Ammon's horn (tissue), 1 donor: ENCODE measurements around the gene SRGAP3.

Experiments
- DNase-seq: peaks from one replicate; pipeline ENCODE4 v3.0.0-alpha.2; 2016; ENCODE audit warnings: low spot score

Gene SRGAP3

DNA sequence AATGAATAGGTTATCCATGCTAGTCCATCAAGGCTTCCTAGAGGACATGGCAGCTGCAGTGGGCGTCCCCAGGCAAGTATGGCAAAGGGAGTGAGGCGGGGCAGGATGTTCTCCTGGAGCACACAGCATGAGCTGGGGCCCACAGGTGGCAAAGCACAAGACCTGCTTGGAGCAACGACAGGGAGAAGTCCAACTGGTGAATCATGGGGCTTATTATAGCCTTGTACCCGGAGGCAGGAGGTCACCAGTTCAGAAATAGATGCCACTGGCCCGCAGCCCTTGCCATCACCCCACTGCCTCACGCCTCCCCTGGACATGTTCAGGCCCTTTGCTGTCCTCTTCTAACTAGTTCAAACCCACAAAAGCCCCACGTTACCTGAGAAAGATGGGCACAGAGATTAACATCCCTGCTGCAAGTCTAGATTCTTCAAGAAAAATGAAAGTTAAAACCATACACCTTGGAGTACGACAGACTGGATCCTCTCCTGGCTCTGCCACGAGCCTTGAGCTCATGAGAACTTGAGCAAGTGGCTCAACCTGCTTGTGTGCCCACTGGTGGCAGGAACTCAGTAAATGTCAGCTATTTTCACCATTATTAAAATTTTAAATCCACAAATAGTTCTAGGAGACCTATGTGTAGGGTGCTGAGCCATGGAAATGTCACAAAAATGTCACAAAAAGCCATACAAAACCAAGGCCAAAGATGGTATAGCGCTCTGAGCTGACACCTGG, 1.8 kb upstream of the SRGAP3 start:
- no peak for DNase-seq

DNA sequence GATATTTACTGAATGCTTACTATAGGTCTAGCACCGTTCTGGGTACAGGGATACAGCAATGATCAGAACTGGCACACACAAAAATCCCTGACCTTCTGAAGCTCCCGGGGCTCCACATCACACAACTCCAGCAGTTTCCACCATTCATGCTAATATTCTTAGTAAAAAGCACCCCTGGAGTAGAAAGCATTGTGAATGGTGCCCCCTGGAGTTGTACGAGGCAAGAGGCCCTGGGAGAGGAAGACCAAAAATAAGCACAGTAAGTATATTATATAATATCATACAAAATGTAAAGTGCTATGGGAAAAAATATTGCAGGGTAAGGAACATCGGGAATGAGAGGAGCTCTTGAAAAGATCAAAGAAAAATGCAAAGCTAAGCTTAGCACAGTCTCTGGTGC, 790 bp upstream of the SRGAP3 start:
- peak; percentile 40 for DNase-seq

DNA sequence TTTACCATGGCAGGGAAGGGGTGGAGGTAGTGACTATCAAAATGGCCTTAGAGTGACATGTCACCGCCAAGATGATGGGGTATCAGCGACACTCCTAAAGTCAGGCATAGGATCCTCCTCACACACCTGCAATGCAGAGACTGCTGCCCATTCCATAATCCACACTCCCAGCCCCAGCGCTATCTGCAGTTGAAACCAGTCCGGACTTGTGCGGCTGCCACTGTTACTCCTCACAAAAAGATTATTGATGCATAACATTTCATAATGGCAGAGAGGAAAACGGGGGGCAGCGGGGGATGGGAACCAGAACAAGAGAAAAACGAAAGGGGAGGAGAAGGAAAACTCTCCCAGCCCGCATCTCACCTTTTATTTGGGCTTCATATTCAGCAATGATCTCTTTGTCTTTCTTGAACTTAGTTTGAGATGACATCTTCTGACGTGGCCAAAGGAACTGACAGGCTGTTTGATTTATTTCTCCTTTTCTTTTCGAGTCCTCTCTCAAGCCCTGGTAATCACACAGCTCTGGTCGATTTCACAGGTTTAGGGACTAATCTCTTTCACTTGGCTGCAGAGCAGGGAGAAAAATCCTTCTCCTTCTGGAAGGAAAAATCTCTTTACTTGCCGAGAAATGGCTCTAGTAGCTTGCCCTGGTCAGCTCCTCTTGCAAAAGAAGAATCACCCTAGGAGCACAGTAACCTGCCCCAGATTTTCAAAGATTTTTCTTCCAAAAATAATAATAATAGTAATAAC, 749 bp downstream of the SRGAP3 start:
- DNase-seq: peak; percentile 35

DNA sequence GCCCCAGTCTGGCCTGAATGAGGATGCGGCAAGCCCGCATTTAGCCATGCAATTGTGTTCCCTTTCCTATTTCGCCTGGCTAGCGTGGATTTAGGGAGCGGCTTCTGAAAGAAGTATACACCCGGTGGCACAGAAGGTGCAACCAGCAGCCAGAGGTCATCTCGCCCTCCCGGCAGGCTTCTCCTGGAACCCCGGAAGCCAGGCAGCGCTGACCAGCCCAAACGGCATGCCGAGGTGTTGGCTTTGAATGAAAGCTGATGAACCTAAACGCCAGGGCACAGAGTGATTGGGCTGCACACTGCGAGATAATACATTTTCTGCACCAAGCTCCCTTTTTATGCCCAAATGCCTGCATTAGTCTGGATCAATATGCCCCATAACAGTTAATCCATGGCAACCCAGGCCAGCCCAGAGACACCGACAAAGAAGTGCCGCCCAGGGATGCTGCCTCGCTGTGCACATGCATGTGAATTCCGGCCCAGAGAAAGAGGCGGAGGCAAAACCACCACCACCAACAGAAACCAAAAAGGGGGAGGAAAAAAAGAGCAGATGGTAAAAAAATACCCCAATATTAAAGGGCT, 1.4 kb downstream of the SRGAP3 start:
- DNase-seq: no peak

DNA sequence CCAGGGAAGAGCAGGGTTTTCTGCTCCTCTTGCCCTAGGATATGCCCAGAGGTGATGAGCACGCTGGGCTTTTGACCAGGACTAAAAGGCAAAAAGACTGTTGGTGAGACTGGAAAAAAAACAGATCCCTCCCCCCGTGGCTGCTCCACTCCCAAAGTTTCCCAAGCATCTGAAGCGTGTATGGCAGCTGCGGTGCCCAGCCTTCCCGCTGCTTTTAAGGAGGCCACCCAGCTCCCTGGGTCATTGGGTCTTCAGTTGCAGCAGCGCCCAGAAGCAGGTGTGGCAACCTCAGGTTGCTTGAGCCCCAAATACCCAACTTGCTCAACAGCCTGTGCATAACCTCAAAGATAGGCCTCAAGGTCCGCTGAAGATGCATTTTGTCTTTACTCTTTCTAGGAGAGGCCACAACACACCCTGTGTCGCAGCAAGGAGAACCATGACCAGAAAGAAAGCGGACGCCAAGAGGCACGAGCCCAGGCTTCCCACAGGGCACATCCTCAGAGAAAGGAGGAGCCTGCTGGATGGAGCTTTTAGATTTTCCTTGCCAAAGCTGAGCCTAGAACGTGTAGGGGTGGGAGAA, 2.0 kb downstream of the SRGAP3 start:
- DNase-seq: peak; percentile 29

DNA sequence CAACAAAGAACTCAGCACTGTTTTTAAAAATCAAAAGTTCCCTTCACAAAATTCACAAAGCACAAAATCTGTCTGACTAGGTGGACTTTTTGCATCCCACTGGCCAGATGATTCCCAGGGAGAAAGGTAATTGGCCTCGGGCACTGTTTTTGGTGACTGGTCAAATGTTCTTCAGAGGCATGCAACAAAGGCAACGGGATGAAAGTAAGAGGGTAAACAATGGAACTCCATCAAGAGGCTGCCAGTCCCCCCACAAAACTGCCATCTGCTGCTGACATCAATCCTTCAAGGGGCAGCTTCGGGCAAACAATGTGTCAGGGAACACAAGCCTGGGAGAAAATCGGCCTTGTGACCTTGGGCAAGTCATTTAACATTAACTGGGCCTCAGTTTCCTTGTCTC, 3.3 kb downstream of the SRGAP3 start:
- DNase-seq: no peak

DNA sequence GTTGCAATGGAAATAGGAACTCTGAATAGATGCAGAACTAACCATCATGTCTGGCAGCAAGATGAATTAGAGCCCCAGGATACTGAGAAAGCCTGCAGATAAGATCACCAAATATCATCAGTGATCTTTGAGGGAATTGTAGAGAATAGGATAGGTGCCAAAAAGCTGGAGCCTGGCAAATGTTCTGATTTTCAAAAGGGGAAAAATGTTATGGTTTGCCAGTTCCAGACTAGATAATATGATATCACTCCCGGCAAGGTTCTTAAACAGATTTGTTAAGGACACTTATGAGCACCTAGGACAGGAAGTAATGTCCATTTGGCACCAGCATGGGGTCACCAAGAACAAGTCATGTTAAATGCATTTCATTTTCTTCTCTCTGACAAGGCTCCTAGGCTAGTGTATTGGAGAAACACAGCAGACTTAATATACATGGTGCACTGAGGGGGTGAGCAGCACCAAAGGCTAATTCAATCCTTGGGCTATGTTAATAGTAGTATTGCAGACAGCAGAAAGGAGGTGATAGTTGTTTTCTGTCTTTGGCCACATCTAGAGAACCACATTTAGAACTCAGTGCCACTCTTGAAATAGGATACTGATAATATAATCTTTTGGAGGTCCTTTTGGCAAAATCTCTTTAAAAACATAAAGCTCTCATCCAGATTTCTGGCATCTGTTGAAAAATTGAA, 4.8 kb downstream of the SRGAP3 start:
- DNase-seq: no peak

DNA sequence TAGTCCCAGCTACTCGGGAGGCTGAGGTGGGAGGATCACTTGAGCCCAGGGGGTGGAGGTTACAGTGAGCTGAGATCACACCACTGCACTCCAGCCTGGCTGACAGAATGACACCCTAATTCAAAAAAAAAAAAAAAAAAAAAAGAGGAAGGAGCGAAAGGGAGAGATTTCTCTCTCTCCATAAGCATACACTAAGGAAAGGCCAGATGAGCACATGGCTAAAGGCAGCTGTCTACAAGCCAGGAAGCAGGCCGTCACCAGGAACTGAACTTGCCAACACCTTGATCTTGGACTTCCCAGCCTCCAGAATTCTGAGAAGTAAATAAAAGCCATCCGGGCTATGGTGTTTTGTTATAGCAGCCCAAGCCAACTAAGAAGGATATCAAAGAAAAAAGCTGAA, 7.5 kb downstream of the SRGAP3 start:
- DNase-seq: no peak

DNA sequence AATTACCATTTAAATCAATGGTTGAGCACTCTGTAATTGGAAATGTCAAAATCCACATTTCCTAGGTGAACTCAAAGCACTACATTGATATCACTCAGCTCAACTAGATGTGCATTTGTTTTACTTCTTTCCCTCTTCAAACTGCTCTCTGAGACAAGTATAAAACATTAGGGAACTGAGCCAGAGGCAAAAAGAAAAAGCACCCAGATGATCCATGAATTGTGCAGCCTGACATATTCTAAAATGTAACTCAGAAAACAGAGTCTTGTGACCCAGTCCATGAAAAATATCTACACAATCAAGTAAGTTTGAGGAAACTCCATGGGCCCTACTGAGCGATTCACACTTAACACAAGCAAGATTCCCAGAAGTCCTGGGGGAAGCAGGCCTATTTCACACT, 9.8 kb downstream of the SRGAP3 start:
- DNase-seq: no peak

DNA sequence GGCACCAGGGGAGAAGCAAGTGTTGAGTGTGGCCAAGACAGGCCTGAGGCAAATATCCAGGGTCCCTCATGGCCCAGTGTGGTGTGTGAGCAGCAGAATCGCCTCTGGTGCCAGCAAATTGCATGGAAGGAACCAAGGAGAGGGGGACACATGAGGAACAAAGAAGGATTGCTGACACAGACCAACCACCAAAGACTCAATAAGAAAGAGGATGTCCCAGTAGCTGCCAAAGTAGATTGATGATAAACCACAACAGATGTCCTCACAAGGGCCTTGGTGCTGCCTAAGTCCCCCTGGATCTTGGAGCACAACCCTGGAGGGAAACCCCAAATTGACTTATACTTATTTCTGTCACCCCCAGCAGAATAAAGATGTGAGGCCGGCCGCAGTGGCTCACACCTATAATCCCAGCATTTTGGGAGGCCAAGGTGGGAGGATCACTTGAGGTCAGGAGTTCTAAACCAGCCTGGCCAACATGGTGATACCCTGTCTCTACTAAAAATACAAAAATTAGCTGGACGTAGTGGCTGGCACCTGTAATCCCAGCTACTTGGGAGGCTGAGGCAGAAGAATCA, 10.6 kb downstream of the SRGAP3 start:
- peak; percentile 56 for DNase-seq

DNA sequence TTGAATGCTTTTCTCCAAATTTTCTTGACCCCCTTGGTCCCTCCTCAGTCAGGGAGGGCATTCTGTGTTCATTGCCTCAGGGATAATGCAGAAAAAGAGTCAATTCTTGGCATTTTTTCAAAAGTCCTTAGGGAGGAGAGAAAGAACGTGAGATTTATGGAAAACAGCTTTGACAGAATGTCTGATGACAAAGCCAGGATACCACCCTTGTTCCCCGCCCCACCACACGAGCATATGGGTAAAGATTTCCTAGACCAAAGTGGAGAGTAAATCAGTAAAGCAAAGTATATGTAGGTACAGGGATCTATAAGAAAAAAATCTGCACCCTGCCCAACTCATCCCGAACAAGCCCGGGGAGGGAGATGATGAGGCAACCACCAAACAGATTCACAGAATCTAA, 11.2 kb downstream of the SRGAP3 start:
- DNase-seq: no peak

DNA sequence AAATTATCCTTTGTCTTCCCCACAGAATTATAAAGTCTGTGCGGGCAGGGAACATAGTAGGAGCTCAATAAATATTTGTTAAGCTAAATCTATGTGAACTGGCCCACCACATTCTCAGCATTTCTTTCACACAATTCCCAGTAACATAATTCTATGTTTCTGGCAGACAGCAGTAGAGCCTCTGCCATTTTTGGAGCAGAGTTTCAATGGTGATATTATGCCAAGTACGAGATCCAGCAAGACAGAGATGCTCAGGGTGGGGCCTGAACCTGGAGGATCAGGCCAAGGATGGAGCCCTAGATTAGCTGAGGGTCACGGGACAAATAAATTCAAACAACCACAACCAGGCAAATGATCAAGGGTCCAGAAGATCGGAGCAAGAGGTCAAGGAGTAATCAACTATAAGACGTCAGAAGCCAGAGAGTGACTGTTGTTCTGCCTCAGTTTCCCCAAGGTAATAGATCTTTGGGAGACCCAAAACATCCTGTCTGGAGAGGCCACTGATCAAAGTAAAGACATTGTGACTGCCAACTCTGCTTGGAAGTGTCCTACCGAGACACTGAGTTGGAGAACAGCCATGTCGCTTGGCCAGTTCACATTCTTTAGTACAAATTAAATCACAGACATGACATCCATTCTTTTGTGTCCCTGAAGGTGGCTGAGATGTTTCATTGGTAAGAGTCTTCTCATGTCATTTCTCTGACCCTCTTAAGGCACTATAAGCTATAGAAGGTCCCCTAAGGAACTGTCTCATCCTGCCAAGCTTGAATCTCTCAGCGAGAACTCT, 15.4 kb downstream of the SRGAP3 start:
- no peak for DNase-seq

DNA sequence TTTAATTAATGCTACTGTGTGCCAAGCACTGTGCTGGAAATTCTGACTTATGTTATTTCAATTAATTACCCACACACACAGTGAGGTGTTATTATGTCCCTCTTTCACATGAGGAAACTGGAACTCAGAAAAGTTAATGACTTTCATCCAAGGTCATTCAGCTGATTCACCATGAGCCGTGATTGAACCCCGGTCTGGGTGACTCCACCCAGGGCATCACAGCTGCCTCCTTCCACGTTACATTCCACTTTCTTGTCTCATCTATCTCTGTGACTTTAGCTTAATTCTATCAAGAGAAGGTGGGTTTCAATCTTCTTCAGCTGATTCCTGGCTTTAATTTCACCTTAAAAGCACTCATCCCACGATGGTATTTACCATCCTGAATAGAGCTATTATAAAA, 16.3 kb downstream of the SRGAP3 start:
- no peak for DNase-seq

DNA sequence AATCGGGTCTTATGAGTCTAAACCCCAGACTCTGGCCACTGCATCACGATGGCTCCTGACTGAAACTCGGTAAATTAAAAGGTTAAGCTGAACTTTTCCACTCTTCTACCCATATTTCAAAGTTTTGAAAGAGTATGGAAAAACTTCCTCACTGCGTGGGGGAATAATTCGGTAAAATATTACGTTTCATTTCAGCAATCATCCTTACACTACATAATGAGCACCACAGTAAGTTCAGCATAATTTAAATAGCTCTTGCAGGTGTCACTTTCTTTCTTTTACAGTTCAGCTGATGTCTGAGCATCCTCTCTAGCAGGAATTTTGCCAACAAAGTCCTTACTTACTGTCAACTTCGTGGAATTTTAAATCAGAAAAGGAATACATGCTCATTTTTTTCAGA, 17.5 kb downstream of the SRGAP3 start:
- DNase-seq: no peak

DNA sequence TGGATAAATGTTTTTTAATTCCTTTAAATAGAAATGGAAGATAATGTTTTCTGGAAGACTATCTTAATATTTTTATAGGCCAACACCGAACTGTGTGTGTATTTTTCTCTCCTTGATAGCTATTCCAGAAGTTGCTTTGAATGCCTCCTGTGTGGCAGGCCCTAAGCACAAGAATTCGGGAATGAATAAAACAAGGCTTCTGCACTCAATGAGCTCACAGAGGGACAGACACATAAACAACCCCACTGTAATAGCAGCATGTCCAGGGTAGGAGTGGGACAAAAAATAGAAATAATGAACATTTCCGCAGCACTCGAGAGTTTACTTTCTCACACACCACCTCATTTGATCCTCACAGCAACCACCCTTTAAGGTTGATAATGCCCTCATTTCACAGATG, 18.0 kb downstream of the SRGAP3 start:
- peak; percentile 43 for DNase-seq

DNA sequence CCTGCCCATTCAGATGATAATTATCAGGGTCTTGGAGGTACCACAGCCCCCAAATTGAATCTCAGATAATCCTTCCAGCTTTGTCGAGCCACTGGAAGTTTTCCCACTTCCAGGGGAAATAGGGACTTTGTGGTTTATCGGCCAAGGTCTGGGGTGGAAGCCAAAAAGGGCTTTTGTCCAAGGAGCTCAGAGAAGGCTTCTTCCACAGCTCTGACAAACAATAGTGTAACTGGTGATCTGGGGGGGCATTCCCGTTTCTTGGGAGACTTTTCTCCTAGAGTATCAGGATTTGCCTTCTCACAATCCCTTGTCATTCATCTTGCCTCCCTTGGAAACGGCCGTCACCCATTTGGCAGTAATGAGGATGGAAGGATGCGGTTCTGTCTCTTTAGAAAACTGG, 18.4 kb downstream of the SRGAP3 start:
- peak; percentile 65 for DNase-seq

DNA sequence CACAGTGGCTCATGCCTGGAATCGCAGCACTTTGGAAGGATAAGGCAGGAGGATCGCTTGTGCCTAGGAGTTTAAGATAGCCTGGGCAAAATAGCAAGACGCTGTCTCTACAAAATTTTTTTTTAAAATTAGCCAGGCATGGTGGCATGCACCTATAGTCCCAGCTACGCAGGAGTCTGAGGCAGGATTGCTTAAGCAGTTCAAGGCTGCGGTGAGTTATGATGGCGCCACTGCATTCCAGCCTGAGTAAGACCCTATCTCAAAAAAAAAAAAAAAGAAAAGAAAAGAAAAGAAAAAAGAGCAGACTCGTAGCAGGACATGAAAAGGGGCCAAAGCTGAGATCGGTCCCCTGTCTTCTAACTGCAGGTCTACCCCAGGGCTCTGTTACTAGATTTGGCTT, 18.9 kb downstream of the SRGAP3 start:
- DNase-seq: no peak

DNA sequence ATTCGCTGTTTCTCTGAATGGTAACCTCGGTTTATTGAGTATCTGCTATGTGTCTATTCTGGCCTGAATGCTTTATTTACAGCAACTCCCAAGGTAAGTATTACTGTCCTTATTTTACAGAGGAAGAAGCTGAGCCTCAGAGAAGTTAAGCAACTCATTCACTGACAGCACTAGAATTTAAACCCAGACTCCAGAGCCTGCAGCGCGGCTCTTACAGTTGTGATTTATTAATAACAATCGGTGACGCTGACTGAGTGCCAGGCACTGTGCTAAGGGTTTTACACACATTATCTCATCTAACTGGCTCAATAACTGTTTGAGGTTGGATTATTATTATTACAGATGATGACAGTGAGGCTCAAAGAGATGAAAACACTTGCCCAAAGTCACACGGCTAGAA, 19.6 kb downstream of the SRGAP3 start:
- DNase-seq: no peak

DNA sequence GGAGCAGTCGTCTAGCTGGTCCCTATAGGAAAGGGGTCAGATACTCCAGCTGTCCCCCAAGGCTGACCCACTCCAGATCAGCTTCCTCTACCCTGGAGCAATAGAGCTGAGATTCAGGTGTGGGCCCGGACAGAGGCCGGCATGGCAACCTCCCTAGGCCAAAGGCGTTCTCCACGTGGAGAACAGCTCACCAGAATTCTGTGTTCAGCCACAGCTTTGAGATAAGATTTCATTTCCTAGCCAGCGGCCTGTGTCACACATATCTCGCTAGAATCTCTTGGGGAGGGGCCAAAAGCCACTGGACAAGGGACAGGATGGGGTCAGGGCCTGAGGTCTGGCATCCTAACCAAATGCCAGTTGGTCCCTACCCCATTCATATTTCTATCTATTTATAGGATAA, 20.1 kb downstream of the SRGAP3 start:
- DNase-seq: no peak

DNA sequence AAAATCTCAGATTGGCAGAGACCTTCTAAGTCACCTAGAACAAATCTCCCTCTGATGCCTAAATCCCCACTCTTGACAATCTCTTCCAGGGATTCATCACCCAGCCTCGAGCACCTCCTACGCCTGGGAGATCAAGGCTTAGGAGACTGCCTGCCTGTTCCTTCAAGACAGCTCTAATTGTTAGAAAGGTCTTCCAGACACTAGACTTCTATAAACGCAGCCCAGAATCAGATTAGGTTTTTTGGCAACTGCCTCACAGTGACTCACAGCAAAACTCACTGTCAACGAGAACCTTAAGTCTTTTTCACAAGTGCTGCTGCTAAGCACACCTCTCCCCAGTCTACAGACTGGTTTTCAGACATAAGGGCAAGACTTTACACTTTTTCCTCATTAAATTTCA, 23.1 kb downstream of the SRGAP3 start:
- no peak for DNase-seq

DNA sequence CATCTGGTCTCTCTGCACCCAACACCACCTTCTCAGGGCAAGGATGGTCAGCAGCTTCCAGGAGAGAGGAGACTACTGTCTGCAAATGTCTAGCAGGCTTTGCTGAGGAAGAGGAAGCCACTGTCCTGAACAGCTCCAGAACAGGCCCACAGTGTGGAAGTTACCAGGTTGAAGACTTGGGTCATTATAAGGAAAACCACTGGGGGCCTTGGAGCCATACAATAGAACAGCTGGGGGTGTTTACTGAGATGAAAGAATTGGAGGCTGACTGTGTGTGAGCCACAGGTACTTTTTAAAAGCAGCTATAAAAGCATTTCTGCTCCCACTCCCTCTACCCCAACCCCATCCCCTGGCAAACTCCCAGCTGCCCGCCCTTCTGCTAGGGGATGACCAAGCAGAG, 24.2 kb downstream of the SRGAP3 start:
- no peak for DNase-seq
